Colon (tissue), 2 donors: ENCODE measurements around the gene SYTL3.
"Not testable (repeated sequence)": the region's sequence is repeated elsewhere in the genome, so short reads cannot be mapped to it uniquely, and the experiment has no call there.

Experiments used
- FAIRE-seq: peaks from 2 replicates; lab custom pipeline; 2012; peaks lifted over from hg19 to GRCh38; lab: Jason Lieb, UNC
- donor health status: control.
- donor health status: control.

SYTL3 gene

GRCh38 chr6:158622545-158623190 lies 27.2 kb upstream of the SYTL3 start:
- no peak for FAIRE-seq

- FAIRE-seq, result no peak
Observed at GRCh38 chr6:158624684-158625682, 24.9 kb upstream of the SYTL3 start.

DNA sequence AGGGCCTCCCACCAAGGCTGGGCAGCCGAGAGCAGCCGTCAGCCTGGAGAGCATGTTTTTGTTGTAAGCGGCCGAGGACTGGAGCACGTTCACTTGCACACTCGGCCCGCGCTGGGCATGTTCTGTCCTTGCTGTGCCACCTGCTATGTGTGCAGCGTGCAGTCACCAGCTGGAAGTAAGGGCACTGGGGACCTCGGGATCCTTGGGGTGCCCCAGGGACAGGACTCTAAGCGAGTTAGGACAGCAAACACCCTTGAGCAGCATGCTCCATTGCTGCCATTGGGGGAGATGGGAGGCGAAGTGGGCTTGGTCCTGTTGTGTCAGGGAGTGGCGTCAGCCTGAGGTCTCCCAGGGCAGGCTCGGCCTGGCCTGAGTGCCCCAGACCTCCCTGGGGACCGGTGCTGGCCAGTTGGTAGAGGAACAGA lies 24.0 kb upstream of the SYTL3 start:
- no peak for FAIRE-seq

- no peak for FAIRE-seq
Observed at GRCh38 chr6:158626360-158627167, 23.3 kb upstream of the SYTL3 start.

- FAIRE-seq, result no peak
Observed at GRCh38 chr6:158627168-158627939, 22.5 kb upstream of the SYTL3 start.

- FAIRE-seq, result no peak
Observed at GRCh38 chr6:158627940-158628211, 22.0 kb upstream of the SYTL3 start.

GRCh38 chr6:158628542-158628941 lies 21.3 kb upstream of the SYTL3 start:
- no peak for FAIRE-seq

DNA sequence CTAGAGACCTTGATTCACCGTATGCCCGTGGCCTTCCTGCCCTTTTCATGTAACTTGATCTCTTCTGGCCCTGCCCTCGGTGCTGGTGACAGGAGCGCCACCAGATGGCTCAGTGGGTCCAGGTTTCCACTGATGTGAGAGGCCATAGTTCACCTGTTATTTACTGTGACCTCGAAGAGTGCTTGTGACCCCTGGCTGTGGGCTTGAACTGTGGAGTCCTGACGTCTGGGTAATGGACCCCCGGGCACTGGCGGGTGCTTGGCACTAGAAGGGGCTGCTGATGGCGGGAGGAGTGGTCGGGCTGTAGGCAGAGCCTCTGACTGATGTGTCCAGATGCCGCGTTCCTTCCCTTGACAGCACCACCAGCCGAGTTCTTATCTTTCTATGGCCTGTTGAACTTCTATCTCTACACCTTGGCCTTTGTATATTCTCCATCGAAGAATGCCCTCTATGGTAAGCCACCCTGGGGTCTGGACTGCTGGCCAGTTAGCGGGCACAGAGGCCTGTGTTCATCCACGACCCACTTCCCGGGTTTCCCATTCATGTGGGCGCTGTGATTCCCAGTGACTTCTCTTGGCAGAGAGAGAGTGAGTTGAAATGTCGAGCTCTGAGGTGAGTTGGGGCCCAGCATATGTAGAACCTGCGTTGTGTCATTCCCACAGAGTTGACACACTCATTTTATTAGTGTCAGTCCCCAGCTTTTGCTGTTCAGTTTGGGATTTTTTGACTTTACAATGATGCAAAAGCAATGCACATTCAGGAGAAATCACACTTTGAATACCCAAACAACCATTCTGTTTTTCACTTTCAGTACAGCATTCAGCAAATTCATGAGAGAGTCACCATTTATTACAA lies 20.3 kb upstream of the SYTL3 start:
- no peak for FAIRE-seq

- FAIRE-seq, result no peak
Observed at GRCh38 chr6:158630938-158631616, 18.8 kb upstream of the SYTL3 start.

GRCh38 chr6:158631678-158632537 lies 17.9 kb upstream of the SYTL3 start:
- no peak for FAIRE-seq

GRCh38 chr6:158632538-158633119 lies 17.2 kb upstream of the SYTL3 start:
- not testable (repeated sequence) for FAIRE-seq

DNA sequence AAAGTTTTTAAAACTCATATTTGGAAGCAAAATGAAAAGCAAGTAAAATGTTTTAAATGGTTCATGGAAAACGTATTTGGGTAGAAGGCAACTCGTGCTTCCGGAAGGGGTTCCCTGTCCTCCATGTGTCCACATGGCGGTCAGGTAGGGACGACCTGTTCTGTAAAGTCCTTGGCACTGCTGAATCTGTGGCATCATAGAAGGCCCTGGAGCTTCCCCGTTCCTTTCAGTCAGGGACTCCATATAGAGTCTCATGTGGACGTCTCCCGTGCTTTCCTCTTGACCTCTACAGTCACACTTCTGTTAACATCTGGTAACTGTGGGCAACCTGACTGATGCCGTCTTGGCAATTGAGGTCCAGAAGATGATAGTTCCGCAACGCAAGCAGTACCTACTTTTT lies 16.7 kb upstream of the SYTL3 start:
- no peak for FAIRE-seq

GRCh38 chr6:158634695-158635426 lies 15.0 kb upstream of the SYTL3 start:
- peak; percentile 14 for FAIRE-seq

- no peak for FAIRE-seq
Observed at GRCh38 chr6:158635427-158636073, 14.3 kb upstream of the SYTL3 start.

DNA sequence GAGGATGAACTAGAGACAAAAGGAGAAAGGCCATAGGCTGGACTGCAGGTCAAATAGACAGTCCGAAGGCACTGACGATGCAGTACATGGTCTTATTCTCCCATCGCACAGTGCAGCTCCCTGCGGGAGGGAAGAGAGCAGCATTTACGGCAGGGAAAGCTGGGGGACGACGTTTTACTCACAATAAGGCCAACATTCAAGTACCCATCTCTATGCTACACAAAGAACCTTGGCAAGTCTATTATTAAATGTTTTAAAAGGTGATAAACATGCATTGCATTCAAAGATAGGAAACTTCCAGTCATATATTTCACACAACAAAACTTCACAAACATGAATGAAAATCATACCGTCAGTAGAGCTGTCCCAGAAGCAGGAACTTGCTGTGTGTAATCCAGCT lies 13.1 kb upstream of the SYTL3 start:
- FAIRE-seq, result no peak

DNA sequence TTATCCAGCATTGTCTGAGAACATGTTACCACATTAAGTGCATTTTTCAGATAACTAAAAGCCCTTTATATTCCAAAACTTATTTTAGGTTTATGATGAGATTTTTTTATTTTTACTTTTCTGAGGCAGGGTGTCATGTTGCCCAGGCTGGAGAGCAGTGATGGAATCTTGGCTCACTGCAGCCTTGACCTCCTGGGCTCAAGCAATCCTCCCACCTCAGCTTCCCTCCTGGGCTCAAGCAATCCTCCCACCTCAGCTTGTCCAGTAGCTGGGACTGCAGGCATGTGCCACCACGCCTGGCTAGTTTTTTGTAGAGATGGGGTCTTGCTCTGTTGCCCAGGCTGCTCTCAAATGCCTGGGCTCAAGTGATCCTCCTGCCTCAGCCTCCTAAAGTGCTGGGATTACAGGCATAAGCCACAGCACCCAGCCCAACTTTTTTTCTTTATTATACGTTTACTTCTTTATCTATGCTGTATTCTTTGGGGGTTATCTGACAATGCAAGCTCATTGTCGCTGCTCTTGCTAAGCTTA lies 11.5 kb upstream of the SYTL3 start:
- FAIRE-seq, result no peak

DNA sequence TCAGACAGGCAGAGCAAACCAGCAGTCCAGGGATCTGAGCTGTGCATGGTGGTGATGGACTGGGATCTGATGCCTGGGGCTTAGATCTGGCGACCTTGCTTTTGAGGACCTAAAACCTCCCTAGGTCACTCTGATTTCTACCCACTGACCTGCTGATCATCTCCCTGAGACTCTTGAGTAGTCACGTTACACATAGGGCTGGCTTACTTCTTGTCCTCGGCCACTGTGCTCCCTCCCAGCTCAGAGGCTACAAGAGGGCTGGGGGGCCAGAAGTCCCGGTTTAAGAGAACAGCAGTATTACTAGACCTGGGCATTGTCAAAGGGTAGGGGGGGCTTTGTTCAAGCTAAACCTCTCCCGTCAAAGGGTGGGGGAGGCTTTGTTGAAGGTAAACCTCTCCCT lies 10.8 kb upstream of the SYTL3 start:
- no peak for FAIRE-seq

DNA sequence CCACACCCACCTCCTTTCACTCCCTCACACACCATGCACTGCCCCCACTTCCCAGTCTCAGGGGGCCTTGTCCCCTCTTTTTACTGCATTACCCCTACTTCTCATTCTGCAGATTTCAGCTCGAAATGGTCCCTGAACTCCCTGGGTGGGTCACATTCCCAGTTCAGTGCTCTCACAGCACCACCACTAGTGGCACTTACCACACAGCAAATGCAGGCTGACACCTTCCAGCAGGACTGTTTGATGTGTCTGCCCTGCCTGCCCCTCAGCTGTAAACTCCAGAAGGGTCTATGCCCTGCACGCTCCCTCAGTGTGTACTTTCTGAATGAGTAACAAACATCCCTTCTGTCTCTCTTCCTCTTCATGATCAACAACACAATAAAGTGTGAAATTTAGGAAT lies 9.3 kb upstream of the SYTL3 start:
- FAIRE-seq, result no peak
